Endothelial cell of umbilical vein (primary cell): Measurements from ENCODE around the gene PRKD2. TPM values are rescaled to one million over a fixed set of nuclear protein-coding genes. Genes with fewer than 3 reads are reported as not detected.
A peak's percentile ranks its signal among the peaks of the same experiment; 100 is the strongest.

Experiments used
- BruUV-seq: library from RNA; stranded (reverse); fragments of 400-500 nt; replicated peaks from 2 replicates; lab custom pipeline; 2021; lab: Mats Ljungman, UMichigan
- CTCF ChIA-PET: fragments of 300-600, 350-600 bp; sonication (Branson Sonifier 250); formaldehyde crosslinking; loops from one replicate; lab custom pipeline; 2021; ENCODE audit warnings: antibody characterized with exemption, inconsistent platforms; lab: Charles Lee
- POLR2A ChIA-PET: fragments of 300-600, 350-600 bp; sonication (Branson Sonifier 250); formaldehyde crosslinking; loops from one replicate; lab custom pipeline; 2021; ENCODE audit warnings: antibody characterized with exemption, inconsistent platforms; lab: Charles Lee
- DNase-seq: peaks from one replicate; pipeline ENCODE4 v3.0.0-alpha.2; 2011; ENCODE audit warnings: low read depth, low spot score
- FAIRE-seq: peaks from 2 replicates; lab custom pipeline; 2011; peaks lifted over from hg19 to GRCh38; lab: Jason Lieb, UNC
- H2AFZ ChIP-seq: 2 replicates; pipeline ENCODE4 v1.6.0; 2012; ENCODE audit warnings: low read depth, low read length, control low read depth, inconsistent platforms
- H3K27ac ChIP-seq: 2 replicates; pipeline ENCODE4 v1.5.1; 2011; ENCODE audit warnings: low read depth, mild to moderate bottlenecking, control low read depth, low read length, moderate library complexity; ENCODE audit not compliant: insufficient read depth
- H3K27me3 ChIP-seq, 2 experiments: 2 replicates each; pipeline versions ENCODE4 v1.6.0 to v1.6.1; 2011; ENCODE audit warnings: low read length in 2 of 2, mixed read lengths in 1 of 2; ENCODE audit not compliant: control insufficient read depth in 2 of 2, insufficient read depth in 2 of 2
- H3K36me3 ChIP-seq, 2 experiments: 2 replicates in 1 of 2; 3 replicates in 1 of 2; pipeline ENCODE4 v1.5.1; 2011; ENCODE audit warnings: low read length in 2 of 2, mild to moderate bottlenecking in 1 of 2, moderate library complexity in 1 of 2; ENCODE audit not compliant: control insufficient read depth in 2 of 2, insufficient read depth in 2 of 2; ENCODE audit errors: extremely low read depth in 1 of 2
- H3K4me1 ChIP-seq: 3 replicates; pipeline ENCODE4 v1.5.1; 2011; ENCODE audit warnings: mild to moderate bottlenecking, low read length; ENCODE audit not compliant: control insufficient read depth, insufficient read depth; ENCODE audit errors: extremely low read depth
- H3K4me2 ChIP-seq: 2 replicates; pipeline ENCODE4 v1.6.1; 2011; ENCODE audit warnings: low read length, control low read depth, mixed read lengths; ENCODE audit not compliant: insufficient read depth
- H3K4me3 ChIP-seq, 3 experiments: fragments of 200-600 bp in 1 of 3; sonication (generic), shearing (Covaris generic) in 1 of 3; replicated peaks in 1 of 3; 2 replicates each; pipeline ENCODE4 v1.5.1; 2011 to 2016; ENCODE audit warnings: control low read depth in 3 of 3, low read length in 3 of 3, mild to moderate bottlenecking in 2 of 3, inconsistent platforms in 1 of 3, low read depth in 1 of 3, moderate library complexity in 1 of 3; ENCODE audit not compliant: insufficient read depth in 1 of 3
- H3K79me2 ChIP-seq: 2 replicates; pipeline ENCODE4 v1.6.0; 2012; ENCODE audit warnings: low read length, inconsistent platforms; ENCODE audit not compliant: control insufficient read depth, insufficient read depth
- H3K9ac ChIP-seq: replicated peaks from 2 replicates; pipeline ENCODE3; 2011; ENCODE audit warnings: low read length, control low read depth; ENCODE audit not compliant: insufficient read depth; ENCODE audit errors: extremely low read depth
- H3K9me1 ChIP-seq: replicated peaks from 3 replicates; pipeline ENCODE4 v1.6.0; 2011; ENCODE audit warnings: mild to moderate bottlenecking, low read length; ENCODE audit not compliant: control insufficient read depth, insufficient read depth; ENCODE audit errors: extremely low read depth
- H3K9me3 ChIP-seq: replicated peaks from 2 replicates; pipeline ENCODE4 v1.5.1; 2012; ENCODE audit warnings: low read length, inconsistent platforms; ENCODE audit not compliant: control insufficient read depth, insufficient read depth
- H4K20me1 ChIP-seq: replicated peaks from 2 replicates; pipeline ENCODE3; 2011; ENCODE audit warnings: mild to moderate bottlenecking, low read length; ENCODE audit not compliant: control insufficient read depth, insufficient read depth; ENCODE audit errors: extremely low read depth
- CTCF ChIP-seq, 2 donors: IDR thresholded peaks; 1 replicate in 1 of 2; 2 replicates in 1 of 2; pipeline ENCODE4 v1.5.1; 2011; ENCODE audit warnings: low read length in 2 of 2, mild to moderate bottlenecking in 2 of 2, moderate library complexity in 2 of 2, control low read depth in 1 of 2, inconsistent platforms in 1 of 2, low read depth in 1 of 2; ENCODE audit not compliant: insufficient read depth in 1 of 2; ENCODE audit errors: extremely low read depth in 1 of 2
- EZH2 ChIP-seq: IDR thresholded peaks from 2 replicates; pipeline ENCODE4 v1.6.1; 2012; ENCODE audit warnings: borderline replicate concordance, low read depth, mild to moderate bottlenecking, moderate library complexity, low read length, inconsistent platforms; ENCODE audit not compliant: severe bottlenecking
- FOS ChIP-seq: IDR thresholded peaks from 2 replicates; pipeline ENCODE4 v1.6.1; 2011; ENCODE audit warnings: mild to moderate bottlenecking, low read length, moderate library complexity, borderline replicate concordance; ENCODE audit not compliant: insufficient read depth
- GATA2 ChIP-seq: IDR thresholded peaks from 2 replicates; pipeline ENCODE4 v1.7.0; 2011; ENCODE audit warnings: low read depth, mild to moderate bottlenecking, moderate library complexity, mixed read lengths, low read length; ENCODE audit not compliant: insufficient read length, insufficient read depth
- JUN ChIP-seq: IDR thresholded peaks from 2 replicates; pipeline ENCODE4 v1.6.1; 2011; ENCODE audit warnings: borderline replicate concordance, low read depth; ENCODE audit not compliant: insufficient read length, insufficient read depth
- MYC ChIP-seq: IDR thresholded peaks from one replicate; pipeline ENCODE4 v1.6.1; 2011; ENCODE audit warnings: mild to moderate bottlenecking, low read depth, low read length
- POLR2A ChIP-seq: IDR thresholded peaks from 2 replicates; pipeline ENCODE4 v1.6.1; 2012; ENCODE audit warnings: low read depth, mild to moderate bottlenecking, control low read depth, low read length
- POLR2AphosphoS5 ChIP-seq: IDR thresholded peaks from 2 replicates; pipeline ENCODE4 v1.6.1; 2012; ENCODE audit warnings: low read depth, mild to moderate bottlenecking, control low read depth, low read length, moderate library complexity; ENCODE audit not compliant: insufficient read depth
- dilution Hi-C: fragments of 300-500 bp; cut with MboI; formaldehyde crosslinking; loops from one replicate; pipeline ENCODE4 v1.15.0; 2019; ENCODE audit warnings: low sequenced_read_pairs; ENCODE audit not compliant: extremely low pct_ligation_motif_present
- intact Hi-C: fragments of 100-400 bp; cut with micrococcal nuclease; formaldehyde crosslinking; loops from one replicate; pipeline ENCODE4 v1.10.0; 2022
- polyA plus RNA-seq, 4 experiments: library from polyadenylated mRNA; depleted of rRNA in 3 of 4; stranded (reverse) in 3 of 4; unstranded in 1 of 4; fragments of >200 nt; gene quantifications; 2 replicates each; pipeline versions ENCODE4 v1.2.1 to v1.2.3, GENCODE V29; 2011 to 2012; ENCODE audit warnings: missing spikeins in 1 of 4
- total RNA-seq: library from RNA; stranded (reverse); gene quantifications from 2 replicates; pipeline ENCODE4 v1.2.3, GENCODE V29; 2021
- TF ChIP-seq, protein P1 (sequence below): IDR thresholded peaks from 2 replicates; pipeline ENCODE4 v1.6.1; 2011; ENCODE audit not compliant: insufficient read depth, insufficient read length

PRKD2 gene
- total and polyA plus RNA-seq, 2 donors (not counting 3 experiments of a cell fraction or from before 2014, with no cell fraction given), result 40.4 to 94.9 TPM

- TF ChIP-seq EZH2 (peak; percentile 72), MYC (no peak)
- no peak overlapping the region for H3K27ac ChIP-seq
- DNase-seq (no peak), FAIRE-seq (peak; percentile 70)
- peak overlapping the region; percentile 54 for H3K4me2 ChIP-seq
- H3K27me3 ChIP-seq, result peaks cover 0 to 14% of the 10 kb centered on the region in 2 experiments
- H3K9me1 ChIP-seq, result no peaks in the 10 kb centered on the region
- ChIA-PET POLR2A (interaction anchor here (0.6 to 1.0 kb wide), 2 partner anchors 23 to 77 kb away, joined by 4 to 6 read pairs; partner anchors contain the start of gene PRKD2), CTCF (interaction anchor here (1.0 to 1.1 kb wide), 2 partner anchors 20 to 49 kb away, joined by 3 read pairs; no protein-coding TSS in a partner anchor)
- peak overlapping the region; percentile 30 for H2AFZ ChIP-seq
- intact Hi-C loops, result no loop called here
- no peaks in the 10 kb centered on the region for H4K20me1 ChIP-seq
- BruUV-seq, result no TSS peak
- no peak overlapping the region for H3K9ac ChIP-seq
- H3K79me2 ChIP-seq, result no peaks in the 10 kb centered on the region
- dilution Hi-C loops, result no loop called here
- peaks cover 7% of the 10 kb centered on the region for H3K4me1 ChIP-seq
- H3K4me3 ChIP-seq, result peak overlapping the region; percentile 7 to 36 (median 23)
- H3K9me3 ChIP-seq, result no peaks in the 10 kb centered on the region
- no peaks in the 10 kb centered on the region for H3K36me3 ChIP-seq
Observed at GRCh38 chr19:46639358-46640182, 77.3 kb downstream of the PRKD2 start.

DNA sequence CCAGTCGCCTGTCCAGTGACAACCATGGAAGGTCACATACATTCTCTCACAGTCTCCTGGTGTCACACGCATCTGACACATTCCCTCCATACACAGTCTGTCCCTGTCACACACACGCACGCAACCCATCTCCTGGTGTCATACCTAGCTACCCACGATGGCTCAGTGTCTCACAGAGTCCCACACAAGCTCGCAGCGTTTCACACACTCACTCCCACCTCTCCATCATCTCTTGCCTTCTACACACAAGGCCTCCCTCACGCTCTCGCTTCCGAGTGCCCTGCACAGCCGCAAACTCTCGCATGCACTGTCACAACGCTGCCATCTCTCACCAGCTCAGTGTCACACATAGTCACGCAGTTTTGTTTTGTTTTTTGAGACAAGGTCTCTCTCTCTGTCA, 79.7 kb downstream of the PRKD2 start:
- no peaks in the 10 kb centered on the region for H4K20me1 ChIP-seq
- DNase-seq, result no peak
- H3K9me3 ChIP-seq, result no peaks in the 10 kb centered on the region
- TF ChIP-seq EZH2 (no peak), JUN (no peak), CTCF (IDR thresholded peaks at IDR 0.05; ENCODE audit: extremely low read depth in 1 of 2, insufficient read depth in 1 of 2, low read depth in 1 of 2, low read length in 2 of 2) (no peak), POLR2A (no peak), FOS (no peak), MYC (no peak), POLR2AphosphoS5 (no peak), GATA2 (no peak)
- TF ChIP-seq, protein P1, sequence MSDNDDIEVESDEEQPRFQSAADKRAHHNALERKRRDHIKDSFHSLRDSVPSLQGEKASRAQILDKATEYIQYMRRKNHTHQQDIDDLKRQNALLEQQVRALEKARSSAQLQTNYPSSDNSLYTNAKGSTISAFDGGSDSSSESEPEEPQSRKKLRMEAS, result no peak
- peaks cover 0 to 14% of the 10 kb centered on the region in 2 experiments for H3K27me3 ChIP-seq
- no peak for FAIRE-seq
- H3K4me1 ChIP-seq, result peaks cover 7% of the 10 kb centered on the region
- H3K36me3 ChIP-seq, result no peaks in the 10 kb centered on the region
- H3K9ac ChIP-seq, result no peak overlapping the region
- no peak overlapping the region for H3K4me2 ChIP-seq
- no TSS peak for BruUV-seq
- POLR2A ChIA-PET, result interaction anchor here (0.6 kb wide), 1 partner anchor 25 kb away, joined by 3 read pairs; no protein-coding TSS in a partner anchor
- dilution Hi-C loops, result no loop called here
- H3K4me3 ChIP-seq, result no peak overlapping the region
- H3K9me1 ChIP-seq, result no peaks in the 10 kb centered on the region
- no peak overlapping the region for H3K27ac ChIP-seq
- intact Hi-C loops, result no loop called here
- no peaks in the 10 kb centered on the region for H3K79me2 ChIP-seq
- H2AFZ ChIP-seq, result no peak overlapping the region
- CTCF ChIA-PET, result interaction anchor here (0.6 to 1.9 kb wide), 6 partner anchors 12 to 203 kb away, joined by 3 to 23 read pairs (median 4); partner anchors contain the start of genes DACT3 and PTGIR
